ENCODE results near the gene SDK2. TPM values are rescaled to one million over a fixed set of nuclear protein-coding genes. Genes with fewer than 3 reads are reported as not detected.

SDK2 gene
- total and polyA plus RNA-seq, 2 experiments from 2014 or later = 0.74 to 5.1 TPM

GRCh38 chr17:73331060-73331459 lies 313.2 kb downstream of the SDK2 start:
- Histone ChIP-seq H3K4me3 (no peak overlapping the region), H3K9me2 (ENCODE audit: insufficient read depth) (no peaks in the 10 kb centered on the region), H4K20me1 (replicated peaks; ENCODE audit: insufficient read depth) (no peaks in the 10 kb centered on the region), H3K4me2 (no peak overlapping the region), H3K27ac (ENCODE audit: low read depth) (no peak overlapping the region), H3F3A (replicated peaks; ENCODE audit: low read depth) (no peaks in the 10 kb centered on the region), H3K36me3 (ENCODE audit: insufficient read depth) (no peaks in the 10 kb centered on the region), H3K27me3 (ENCODE audit: insufficient read depth) (no peaks in the 10 kb centered on the region), H3K4me1 (ENCODE audit: insufficient read depth) (no peaks in the 10 kb centered on the region), H2AFZ (no peak overlapping the region), H3K79me2 (replicated peaks; ENCODE audit: insufficient read depth) (no peaks in the 10 kb centered on the region)
- ATAC-seq (no peak), DNase-seq (ENCODE audit: low spot score) (no peak)
- Mint-ChIP-seq H3K9me3 (no peaks in the 10 kb centered on the region), H3K27ac (no peak overlapping the region), H3K36me3 (ENCODE audit: low read depth) (no peaks in the 10 kb centered on the region), H3K4me1 (peaks cover 4% of the 10 kb centered on the region), H3K27me3 (ENCODE audit: insufficient read depth, low read depth, poor library complexity) (peaks cover 9% of the 10 kb centered on the region), H3K4me3 (no peak overlapping the region)
- TF ChIP-seq ETS1 (IDR thresholded peaks at IDR 0.05) = no peak
- TF ChIP-seq EZH2 (IDR thresholded peaks at IDR 0.05; ENCODE audit: low read depth, unreplicated experiment) = no peak

GRCh38 chr17:73327676-73328075 lies 316.6 kb downstream of the SDK2 start:
- Mint-ChIP-seq H3K27me3 (ENCODE audit: insufficient read depth, low read depth, poor library complexity) (peaks cover 16% of the 10 kb centered on the region), H3K4me1 (peaks cover 25% of the 10 kb centered on the region), H3K4me3 (no peak overlapping the region), H3K36me3 (ENCODE audit: low read depth) (no peaks in the 10 kb centered on the region), H3K9me3 (no peaks in the 10 kb centered on the region; the same call in 2 of the 3 replicates), H3K27ac (no peak overlapping the region)
- ATAC-seq = no peak
- Histone ChIP-seq H3K9me2 (ENCODE audit: insufficient read depth) (no peaks in the 10 kb centered on the region), H3K27me3 (ENCODE audit: insufficient read depth) (no peaks in the 10 kb centered on the region), H3K4me2 (no peak overlapping the region), H2AFZ (no peak overlapping the region), H3K79me2 (replicated peaks; ENCODE audit: insufficient read depth) (no peaks in the 10 kb centered on the region), H3K4me1 (ENCODE audit: insufficient read depth) (peaks cover 24% of the 10 kb centered on the region), H3K27ac (ENCODE audit: low read depth) (no peak overlapping the region), H3K4me3 (no peak overlapping the region), H3F3A (replicated peaks; ENCODE audit: low read depth) (no peaks in the 10 kb centered on the region; the same call in 1 of the 2 replicates), H4K20me1 (replicated peaks; ENCODE audit: insufficient read depth) (no peaks in the 10 kb centered on the region), H3K36me3 (ENCODE audit: insufficient read depth) (no peaks in the 10 kb centered on the region)
- DNase-seq (ENCODE audit: low spot score) = no peak
- no peak for TF ChIP-seq POLR2AphosphoS5 (IDR thresholded peaks at IDR 0.05; ENCODE audit: low read depth)
- TF ChIP-seq REST (IDR thresholded peaks at IDR 0.05; ENCODE audit: unreplicated experiment) = no peak
- no peak for TF ChIP-seq EZH2 (IDR thresholded peaks at IDR 0.05; ENCODE audit: low read depth, unreplicated experiment)
- TF ChIP-seq EZH2phosphoT487 (IDR thresholded peaks at IDR 0.05; ENCODE audit: unreplicated experiment) = no peak
- TF ChIP-seq STAT1 (IDR thresholded peaks at IDR 0.05; ENCODE audit: unreplicated experiment) = no peak
- no peak for TF ChIP-seq ETS1 (IDR thresholded peaks at IDR 0.05)
- no peak for TF ChIP-seq JUNB (IDR thresholded peaks at IDR 0.05; ENCODE audit: unreplicated experiment)
- TF ChIP-seq ZNF114 (CRISPR knock-in tag; IDR thresholded peaks at IDR 0.05) = no peak
- no peak for TF ChIP-seq ZNF331 (CRISPR knock-in tag; IDR thresholded peaks at IDR 0.05; ENCODE audit: low read depth)
- no peak for TF ChIP-seq ZNF462 (CRISPR knock-in tag; IDR thresholded peaks at IDR 0.05)
